ENCODE results near the gene MDC1.
A peak's percentile ranks its signal among the peaks of the same experiment; 100 is the strongest.
"Not testable (repeated sequence)": the region's sequence is repeated elsewhere in the genome, so short reads cannot be mapped to it uniquely, and the experiment has no call there.

MDC1 gene

DNA sequence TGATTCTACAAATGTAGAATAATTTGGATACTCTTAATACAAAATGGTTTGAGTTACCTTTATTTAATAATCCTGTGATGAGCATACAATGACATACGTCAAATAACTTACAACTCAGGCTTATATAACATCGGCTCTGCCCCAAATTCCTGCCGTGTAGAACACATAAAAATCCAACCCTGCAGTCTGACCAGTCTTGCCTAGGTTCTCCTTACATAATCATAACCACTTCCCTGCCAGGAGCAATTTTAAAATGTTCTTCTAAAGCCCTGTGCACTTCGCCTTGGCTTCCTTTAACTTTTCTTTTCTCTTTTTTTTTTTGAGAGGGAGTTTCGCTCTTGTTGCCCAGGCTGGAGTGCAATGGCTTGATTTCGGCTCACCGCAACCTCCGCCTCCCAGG, 43.5 kb upstream of the MDC1 start:
- H3K4me3 ChIP-seq (ENCODE audit: low read length): no peak overlapping the region
- DNase-seq (ENCODE audit: low read depth): no peak
- TF ChIP-seq CTCF (conservative IDR thresholded peaks at IDR 0.05; ENCODE audit: low read length): no peak

DNA sequence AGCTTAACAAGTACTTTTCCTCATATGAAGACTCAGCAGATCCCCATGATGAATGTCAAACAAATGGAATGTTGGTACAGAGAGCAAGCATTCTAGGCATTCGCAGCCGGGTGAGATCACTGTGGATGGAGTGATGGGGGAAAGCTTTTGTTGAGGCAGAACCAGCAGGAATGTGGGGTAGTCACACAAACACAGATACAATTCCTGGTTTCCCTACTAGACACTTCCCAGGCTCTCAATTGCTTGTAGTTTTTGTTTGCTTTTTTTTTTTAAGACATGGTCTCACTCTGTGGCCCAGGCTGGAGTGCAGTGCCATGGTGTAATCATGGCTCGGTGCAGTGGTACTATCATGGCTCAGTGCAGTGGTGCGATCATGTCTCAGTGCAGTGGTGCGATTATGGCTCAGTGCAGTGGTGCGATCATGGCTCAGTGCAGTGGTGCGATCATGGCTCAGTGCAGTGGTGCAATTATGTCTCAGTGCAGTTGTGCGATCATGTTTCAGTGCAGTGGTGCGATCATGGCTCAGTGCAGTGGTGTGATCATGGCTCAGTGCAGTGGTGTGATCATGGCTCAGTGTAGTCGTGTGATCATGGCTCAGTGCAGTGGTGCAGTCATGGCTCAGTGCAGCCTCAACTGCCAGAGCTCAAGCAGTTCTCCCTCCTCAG, 42.6 kb upstream of the MDC1 start:
- peak; percentile 98 for DNase-seq (ENCODE audit: low read depth)
- no peak for TF ChIP-seq CTCF (conservative IDR thresholded peaks at IDR 0.05; ENCODE audit: low read length)
- H3K4me3 ChIP-seq (ENCODE audit: low read length): no peak overlapping the region

DNA sequence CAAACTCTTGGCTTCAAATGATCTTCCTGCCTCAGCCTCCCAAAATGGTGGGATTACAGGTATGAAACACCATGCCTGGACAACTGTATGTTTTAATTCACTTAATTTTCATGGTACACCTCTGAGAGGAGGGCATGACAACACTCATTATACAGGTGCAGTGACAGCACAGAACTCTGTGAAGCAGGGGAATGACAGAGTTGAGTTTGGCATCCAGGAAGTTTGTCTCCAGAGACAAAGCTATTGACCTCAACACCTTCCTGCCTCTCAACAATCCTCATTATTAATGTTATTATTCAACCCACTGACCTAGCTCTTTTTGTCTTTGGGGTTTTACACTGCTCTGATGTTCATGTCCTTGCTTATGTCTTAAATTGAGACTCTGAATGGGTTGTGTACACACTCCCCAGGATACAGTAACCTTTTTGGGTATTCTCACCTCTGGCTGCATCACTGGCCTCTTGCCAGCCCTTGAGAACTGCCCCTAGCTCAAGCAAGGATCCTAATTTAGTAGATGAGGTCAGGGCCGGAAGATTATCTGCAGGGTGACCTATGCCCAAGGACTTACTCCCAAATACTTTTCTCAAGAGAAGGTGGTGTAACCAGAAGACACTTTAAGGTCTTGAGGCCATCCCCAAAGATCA, 40.3 kb upstream of the MDC1 start:
- TF ChIP-seq CTCF (conservative IDR thresholded peaks at IDR 0.05; ENCODE audit: low read length): no peak
- H3K4me3 ChIP-seq (ENCODE audit: low read length): no peak overlapping the region
- no peak for DNase-seq (ENCODE audit: low read depth)

DNA sequence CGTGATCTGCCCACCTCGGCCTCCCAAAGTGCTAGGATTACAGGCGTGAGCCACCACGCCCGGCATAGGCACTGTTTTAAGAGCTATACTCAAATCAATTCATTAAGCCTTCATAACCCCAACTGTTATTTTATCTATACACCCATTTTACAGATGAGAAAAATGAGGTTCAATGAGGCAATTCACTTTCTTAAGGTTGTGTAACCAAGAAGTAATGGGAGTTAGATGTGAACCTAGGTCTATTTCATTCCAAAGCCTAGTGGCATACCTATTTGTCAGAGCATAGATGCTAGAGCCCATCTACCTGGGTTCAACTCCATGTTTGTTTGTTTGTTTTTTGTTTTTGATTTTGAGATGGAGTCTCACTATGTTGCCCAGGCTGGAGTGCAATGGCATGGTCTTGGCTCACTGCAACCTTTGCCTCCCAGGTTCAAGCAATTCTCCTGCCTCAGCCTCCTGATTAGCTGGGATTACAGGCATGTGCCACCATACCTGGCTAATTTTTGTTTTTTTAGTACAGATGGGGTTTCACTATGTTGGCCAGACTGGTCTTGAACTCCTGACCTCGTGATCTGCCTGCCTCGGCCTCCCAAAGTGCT, 39.4 kb upstream of the MDC1 start:
- DNase-seq (ENCODE audit: low read depth); H3K4me3 ChIP-seq (ENCODE audit: low read length): not testable (repeated sequence)

DNA sequence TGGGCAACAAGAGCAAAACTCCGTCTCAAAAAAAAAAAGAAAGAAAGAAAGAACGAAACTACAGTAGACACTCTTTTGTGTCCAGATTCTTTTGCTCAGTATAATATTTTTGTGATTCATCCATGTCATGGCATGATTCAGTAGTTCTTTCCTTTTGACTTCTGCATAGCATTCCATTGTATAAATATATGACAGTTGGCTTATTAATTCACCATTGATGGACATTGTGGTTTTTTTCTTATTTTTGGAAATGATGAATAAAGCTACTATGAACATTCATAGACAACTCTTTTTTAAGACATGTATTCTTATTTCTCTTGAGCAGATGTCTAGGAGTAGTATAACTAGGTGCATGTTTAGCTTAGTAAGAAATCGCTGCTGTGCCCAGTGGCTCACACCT, 37.5 kb upstream of the MDC1 start:
- peak; percentile 69 for DNase-seq (ENCODE audit: low read depth)
- no peak overlapping the region for H3K4me3 ChIP-seq (ENCODE audit: low read length)
- TF ChIP-seq CTCF (conservative IDR thresholded peaks at IDR 0.05; ENCODE audit: low read length): no peak

DNA sequence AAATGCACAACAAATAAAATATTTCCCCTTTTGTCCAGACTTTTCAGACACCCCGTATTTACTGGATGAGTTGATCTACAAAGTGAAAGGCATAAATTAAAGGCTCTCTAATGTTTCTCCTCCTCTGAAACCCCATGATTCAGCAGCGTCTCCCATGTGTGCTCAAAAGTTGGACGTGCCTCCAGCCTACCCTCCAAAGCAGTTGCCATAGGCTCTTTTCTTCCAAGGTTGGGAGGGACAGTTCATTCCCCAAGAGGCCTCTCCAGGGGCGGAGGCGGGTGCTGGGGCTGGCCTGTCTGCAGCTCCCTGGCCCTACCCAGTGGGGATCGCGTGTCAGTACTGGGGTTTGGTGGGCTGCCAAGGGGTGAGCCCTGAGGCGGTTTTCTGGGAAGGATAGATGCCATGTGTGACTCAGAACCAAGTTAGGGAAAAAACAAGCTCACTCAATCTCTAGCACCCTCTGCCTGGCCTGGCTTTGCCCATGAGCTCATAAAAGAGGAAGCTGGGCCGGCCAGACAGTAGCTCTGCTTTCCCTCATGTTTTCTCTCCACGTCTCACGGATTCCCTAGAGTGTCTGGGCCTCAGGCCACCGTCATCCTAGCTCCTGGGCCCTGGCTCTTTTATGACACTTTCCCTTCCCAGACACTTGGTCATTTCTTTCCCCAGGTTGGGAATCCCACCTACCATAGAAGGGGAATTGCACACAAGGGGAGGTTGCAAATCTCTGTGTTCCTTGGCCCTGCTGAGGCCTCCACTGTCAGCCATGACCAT, 35.3 kb upstream of the MDC1 start:
- DNase-seq (ENCODE audit: low read depth): peak; percentile 100
- peak; percentile 27 for TF ChIP-seq CTCF (conservative IDR thresholded peaks at IDR 0.05; ENCODE audit: low read length)
- H3K4me3 ChIP-seq (ENCODE audit: low read length): peak overlapping the region; percentile 29; the same call in 1 of the 2 replicates

- DNase-seq (ENCODE audit: low read depth): no peak
- no peak for TF ChIP-seq CTCF (conservative IDR thresholded peaks at IDR 0.05; ENCODE audit: low read length)
- no peak overlapping the region for H3K4me3 ChIP-seq (ENCODE audit: low read length)
These were observed 33.2 kb upstream of the MDC1 start for GRCh38 chr6:30750379-30750668.
